ENCODE measurements around the gene CIROP. TPM values are rescaled to one million over a fixed set of nuclear protein-coding genes. Genes with fewer than 3 reads are reported as not detected.

The CIROP gene
- total RNA-seq, 1 experiment from 2014 or later = not detected

- DNase-seq = peak; percentile 69 to 75
- Histone ChIP-seq H3K27ac (peak overlapping the region; percentile 73), H4K20me1 (ENCODE audit: insufficient read depth) (peaks cover 10% of the 10 kb centered on the region), H3F3A (ENCODE audit: insufficient read depth, low read depth) (peaks cover 31% of the 10 kb centered on the region), H3K27me3 (ENCODE audit: insufficient read depth, low read depth) (no peaks in the 10 kb centered on the region), H3K4me2 (peak overlapping the region; percentile 98), H3K9me2 (ENCODE audit: insufficient read depth) (no peaks in the 10 kb centered on the region), H3K4me1 (replicated peaks; ENCODE audit: insufficient read depth) (peaks cover 36% of the 10 kb centered on the region), H2AFZ (no peak overlapping the region), H3K79me2 (ENCODE audit: low read depth) (peaks cover 47% of the 10 kb centered on the region), H3K4me3 (peak overlapping the region; percentile 83), H3K9me3 (ENCODE audit: insufficient read depth, low read depth) (no peaks in the 10 kb centered on the region), H3K36me3 (ENCODE audit: low read depth) (peaks cover 15% of the 10 kb centered on the region)
- BruUV-seq (replicated peaks) = no TSS peak
- intact Hi-C loops (cut with micrococcal nuclease; ENCODE audit: unreplicated experiment) = loop anchor here (10.0 kb wide), 1 partner anchor 233 kb away; the partner anchor contains the start of genes BCL2L2 and PPP1R3E
- TF ChIP-seq, protein P1, sequence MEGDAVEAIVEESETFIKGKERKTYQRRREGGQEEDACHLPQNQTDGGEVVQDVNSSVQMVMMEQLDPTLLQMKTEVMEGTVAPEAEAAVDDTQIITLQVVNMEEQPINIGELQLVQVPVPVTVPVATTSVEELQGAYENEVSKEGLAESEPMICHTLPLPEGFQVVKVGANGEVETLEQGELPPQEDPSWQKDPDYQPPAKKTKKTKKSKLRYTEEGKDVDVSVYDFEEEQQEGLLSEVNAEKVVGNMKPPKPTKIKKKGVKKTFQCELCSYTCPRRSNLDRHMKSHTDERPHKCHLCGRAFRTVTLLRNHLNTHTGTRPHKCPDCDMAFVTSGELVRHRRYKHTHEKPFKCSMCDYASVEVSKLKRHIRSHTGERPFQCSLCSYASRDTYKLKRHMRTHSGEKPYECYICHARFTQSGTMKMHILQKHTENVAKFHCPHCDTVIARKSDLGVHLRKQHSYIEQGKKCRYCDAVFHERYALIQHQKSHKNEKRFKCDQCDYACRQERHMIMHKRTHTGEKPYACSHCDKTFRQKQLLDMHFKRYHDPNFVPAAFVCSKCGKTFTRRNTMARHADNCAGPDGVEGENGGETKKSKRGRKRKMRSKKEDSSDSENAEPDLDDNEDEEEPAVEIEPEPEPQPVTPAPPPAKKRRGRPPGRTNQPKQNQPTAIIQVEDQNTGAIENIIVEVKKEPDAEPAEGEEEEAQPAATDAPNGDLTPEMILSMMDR (conservative IDR thresholded peaks at IDR 0.05) = no peak
- TF ChIP-seq EZH2 (IDR thresholded peaks at IDR 0.05; ENCODE audit: low read depth) = no peak
- ChIA-PET POLR2A (ENCODE audit: unreplicated experiment) (interaction anchor here (0.6 to 0.9 kb wide), 6 partner anchors 10 to 1574 kb away, joined by 3 to 8 read pairs (median 4); no protein-coding TSS in a partner anchor), CTCF (interaction anchor here (1.0 to 1.4 kb wide), 4 partner anchors 9 to 85 kb away, joined by 4 to 11 read pairs (median 6); partner anchors contain the start of gene ACIN1)
Measured at GRCh38 chr14:23071244-23071920, 33.4 kb downstream of the CIROP start.

DNA sequence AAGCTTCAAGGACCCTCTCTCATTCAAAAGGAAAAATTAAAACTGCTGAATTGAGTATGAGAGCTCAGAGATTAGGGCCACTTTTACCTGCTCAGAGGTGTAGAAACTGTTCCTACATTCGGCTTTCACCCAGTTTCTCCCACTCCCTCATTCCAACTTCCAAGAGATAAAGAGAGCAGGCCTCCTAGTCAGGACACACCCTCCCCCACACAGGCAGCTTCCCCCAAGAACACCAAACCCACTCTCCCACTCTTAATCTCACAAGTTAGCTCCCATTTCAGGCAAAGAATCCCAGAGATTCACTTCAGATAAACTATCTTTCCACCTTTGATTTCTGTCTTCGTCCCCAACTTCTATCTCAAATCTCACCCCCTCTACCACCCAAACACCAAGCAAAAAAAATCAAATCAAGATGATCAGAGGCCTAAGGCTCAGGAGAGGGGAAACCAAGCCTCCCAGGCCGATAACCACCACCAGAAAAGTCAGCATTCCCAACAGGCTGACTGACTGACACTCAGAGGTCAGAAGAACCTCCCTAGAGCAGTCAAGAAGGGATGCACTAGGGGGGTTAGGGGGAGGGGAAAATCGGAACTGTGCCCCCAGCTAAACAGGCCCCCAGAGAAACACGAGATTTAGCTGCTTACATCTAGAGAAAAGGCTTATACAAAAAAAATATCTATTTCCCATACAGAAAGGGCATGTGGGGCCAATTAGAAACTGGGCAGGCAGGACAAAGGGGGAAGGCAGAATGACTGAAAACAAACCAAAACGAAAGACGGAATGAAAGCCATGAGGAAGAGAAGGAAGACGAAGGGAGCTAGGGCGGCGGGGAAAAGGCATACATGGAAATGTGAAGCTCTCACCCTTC is 34.3 kb downstream of the CIROP start:
- Histone ChIP-seq H3K9me2 (ENCODE audit: insufficient read depth) (no peaks in the 10 kb centered on the region), H4K20me1 (ENCODE audit: insufficient read depth) (peaks cover 10% of the 10 kb centered on the region), H3K36me3 (ENCODE audit: low read depth) (peaks cover 20% of the 10 kb centered on the region; the same call in 1 of the 2 replicates), H3K9me3 (ENCODE audit: insufficient read depth, low read depth) (no peaks in the 10 kb centered on the region), H3K4me3 (peak overlapping the region; percentile 83), H3K4me2 (peak overlapping the region; percentile 98), H3K27ac (peak overlapping the region; percentile 73), H3F3A (ENCODE audit: insufficient read depth, low read depth) (peaks cover 36% of the 10 kb centered on the region), H3K79me2 (ENCODE audit: low read depth) (peaks cover 53% of the 10 kb centered on the region), H2AFZ (no peak overlapping the region), H3K27me3 (ENCODE audit: insufficient read depth, low read depth) (no peaks in the 10 kb centered on the region), H3K4me1 (replicated peaks; ENCODE audit: insufficient read depth) (peaks cover 27% of the 10 kb centered on the region)
- ChIA-PET POLR2A (ENCODE audit: unreplicated experiment) (interaction anchor here (0.7 kb wide), 1 partner anchor 45 kb away, joined by 4 read pairs; no protein-coding TSS in a partner anchor), CTCF (interaction anchor here (0.6 to 1.4 kb wide), 5 partner anchors 8 to 289 kb away, joined by 3 to 11 read pairs (median 6); no protein-coding TSS in a partner anchor)
- BruUV-seq (replicated peaks) = no TSS peak
- intact Hi-C loops (cut with micrococcal nuclease; ENCODE audit: unreplicated experiment) = loop anchor here (10.0 kb wide), 1 partner anchor 234 kb away; the partner anchor contains the start of genes BCL2L2 and PPP1R3E
- TF ChIP-seq, protein P1 (conservative IDR thresholded peaks at IDR 0.05) = no peak
- TF ChIP-seq EZH2 (IDR thresholded peaks at IDR 0.05; ENCODE audit: low read depth) = no peak
- DNase-seq = no peak

GRCh38 chr14:23069413-23069806 is 35.4 kb downstream of the CIROP start:
- TF ChIP-seq EZH2 (IDR thresholded peaks at IDR 0.05; ENCODE audit: low read depth) = no peak
- TF ChIP-seq, protein P1 (conservative IDR thresholded peaks at IDR 0.05) = no peak
- POLR2A ChIA-PET (ENCODE audit: unreplicated experiment) = interaction anchor here (0.5 kb wide), 1 partner anchor 26 kb away, joined by 4 read pairs; the partner anchor contains the start of genes ACIN1 and C14orf119
- Histone ChIP-seq H3K4me3 (no peak overlapping the region), H3F3A (ENCODE audit: insufficient read depth, low read depth) (peaks cover 46% of the 10 kb centered on the region), H4K20me1 (ENCODE audit: insufficient read depth) (peaks cover 10% of the 10 kb centered on the region), H3K79me2 (ENCODE audit: low read depth) (peaks cover 45% of the 10 kb centered on the region), H3K9me3 (ENCODE audit: insufficient read depth, low read depth) (no peaks in the 10 kb centered on the region), H3K4me2 (no peak overlapping the region), H3K27ac (no peak overlapping the region), H3K4me1 (replicated peaks; ENCODE audit: insufficient read depth) (peaks cover 28% of the 10 kb centered on the region), H2AFZ (no peak overlapping the region), H3K27me3 (ENCODE audit: insufficient read depth, low read depth) (no peaks in the 10 kb centered on the region), H3K9me2 (ENCODE audit: insufficient read depth) (no peaks in the 10 kb centered on the region), H3K36me3 (ENCODE audit: low read depth) (peaks cover 27% of the 10 kb centered on the region; the same call in 1 of the 2 replicates)
- intact Hi-C loops (cut with micrococcal nuclease; ENCODE audit: unreplicated experiment) = loop anchor here (2.0 kb wide), 1 partner anchor 39 kb away; no protein-coding TSS in a partner anchor
- DNase-seq = no peak
- CTCF ChIA-PET = interaction anchor here (0.5 to 1.5 kb wide), 15 partner anchors 8 to 596 kb away, joined by 3 to 15 read pairs (median 4); partner anchors contain the start of genes ACIN1, C14orf119 and DAD1
- BruUV-seq (replicated peaks) = no TSS peak
